Suppressor macrophage (primary cell): Measurements from ENCODE around the gene SMG1.
"Not testable (repeated sequence)": the region's sequence is repeated elsewhere in the genome, so short reads cannot be mapped to it uniquely, and the experiment has no call there.

Source experiments
- DNase-seq, 4 experiments: peaks; one replicate each; pipeline ENCODE4 v3.0.0-alpha.2; 2020 to 2022

Gene SMG1

GRCh38 chr16:18757960-18758660, 168.1 kb downstream of the SMG1 start:
- DNase-seq, result not testable (repeated sequence)

- not testable (repeated sequence) for DNase-seq
Observed at GRCh38 chr16:18756639-18757038, 169.6 kb downstream of the SMG1 start.
